NCI-H748 (cell line): ENCODE measurements around the gene OR6P1.

Source experiments
- DNase-seq: peaks from one replicate; lab custom pipeline; 2025; ENCODE audit not compliant: unreplicated experiment; lab: John Stamatoyannopoulos, UW

Gene OR6P1

DNA sequence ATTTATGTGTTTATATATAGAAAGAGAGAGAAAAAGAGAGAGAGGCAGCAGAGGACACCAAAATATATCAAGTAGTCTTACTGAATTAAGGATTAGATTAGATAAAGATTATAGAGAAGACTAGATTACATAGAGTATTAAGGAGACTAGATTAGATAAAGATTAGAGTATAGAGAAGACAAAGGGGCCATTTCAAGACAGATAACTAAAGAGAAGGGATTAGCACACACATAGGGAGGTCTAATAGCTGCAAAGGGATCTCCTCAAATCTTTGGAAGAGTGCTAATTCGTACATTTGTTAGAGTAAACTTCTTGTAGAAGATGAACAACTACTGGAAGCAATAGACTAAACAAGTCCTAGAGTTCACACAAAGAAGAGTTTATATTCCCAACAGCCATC lies 50.4 kb downstream of the OR6P1 start:
- no peak for DNase-seq

DNA sequence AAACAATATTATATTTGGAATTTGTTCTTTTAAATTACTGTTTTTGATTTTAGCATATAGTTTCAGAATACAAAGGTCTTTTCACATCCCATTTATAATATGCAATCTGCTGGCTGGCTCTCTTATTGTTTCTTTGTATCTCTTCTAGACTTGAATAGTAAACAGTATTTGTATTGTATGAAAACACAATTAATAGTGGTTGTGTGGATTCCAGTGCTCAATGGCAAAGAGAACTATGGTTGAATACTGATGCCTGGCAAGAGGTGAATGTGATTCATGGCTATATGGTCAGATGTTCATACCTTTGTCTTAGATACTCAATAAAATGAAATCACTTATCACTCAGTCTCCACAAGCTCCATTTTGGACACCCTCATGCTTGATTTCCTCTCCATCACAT lies 53.4 kb downstream of the OR6P1 start:
- DNase-seq, result no peak
